ENCODE data around the gene SMARCA2.

Gene SMARCA2

GRCh38 chr9:1989500-1989899, 25.6 kb upstream of the SMARCA2 start:
- H3K4me3 ChIP-seq (ENCODE audit: low read depth in 1 of 2, low read length in 2 of 2), result no peak overlapping the region
- no peaks in the 10 kb centered on the region for H3K4me1 ChIP-seq (ENCODE audit: insufficient read depth, low read length)
- no peaks in the 10 kb centered on the region for H3K36me3 ChIP-seq (ENCODE audit: insufficient read depth, low read length)
- H3K27ac ChIP-seq (ENCODE audit: low read depth, low read length), result no peak overlapping the region
- H3K27me3 ChIP-seq (ENCODE audit: control insufficient read depth in 1 of 2, insufficient read depth in 2 of 2, low read length in 2 of 2), result no peaks in the 10 kb centered on the region
- no peaks in the 10 kb centered on the region for H3K9me3 ChIP-seq (ENCODE audit: low read length)
- no peak overlapping the region for H3K9ac ChIP-seq (ENCODE audit: low read length)

DNA sequence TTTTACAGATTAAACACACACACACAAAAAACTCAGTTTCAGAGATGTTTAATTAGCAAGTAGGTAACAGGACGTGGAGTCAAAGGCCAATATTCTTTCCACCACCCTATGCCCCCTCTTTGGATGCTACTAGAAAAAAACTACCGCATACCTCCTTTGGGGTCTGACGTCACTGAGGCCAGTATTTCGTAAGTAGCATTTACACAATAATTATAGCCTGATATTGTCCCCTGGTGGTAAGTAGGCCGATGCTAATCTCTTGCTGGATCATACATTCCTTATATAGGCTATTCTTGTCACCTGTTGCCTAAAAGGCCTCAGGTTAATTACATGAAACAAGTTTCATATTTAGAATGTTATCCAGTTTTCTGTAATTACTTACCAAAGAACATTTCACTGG, 21.0 kb upstream of the SMARCA2 start:
- no peak overlapping the region for H3K27ac ChIP-seq (ENCODE audit: low read depth, low read length)
- H3K4me3 ChIP-seq (ENCODE audit: low read depth in 1 of 2, low read length in 2 of 2), result no peak overlapping the region
- no peaks in the 10 kb centered on the region for H3K36me3 ChIP-seq (ENCODE audit: insufficient read depth, low read length)
- H3K27me3 ChIP-seq (ENCODE audit: control insufficient read depth in 1 of 2, insufficient read depth in 2 of 2, low read length in 2 of 2), result no peaks in the 10 kb centered on the region
- H3K4me1 ChIP-seq (ENCODE audit: insufficient read depth, low read length), result no peaks in the 10 kb centered on the region
- H3K9ac ChIP-seq (ENCODE audit: low read length), result no peak overlapping the region
- no peaks in the 10 kb centered on the region for H3K9me3 ChIP-seq (ENCODE audit: low read length)

- Histone ChIP-seq H3K27me3 (ENCODE audit: control insufficient read depth in 1 of 2, insufficient read depth in 2 of 2, low read length in 2 of 2) (no peaks in the 10 kb centered on the region), H3K36me3 (ENCODE audit: insufficient read depth, low read length) (no peaks in the 10 kb centered on the region), H3K9ac (ENCODE audit: low read length) (no peak overlapping the region), H3K4me1 (ENCODE audit: insufficient read depth, low read length) (no peaks in the 10 kb centered on the region), H3K4me3 (ENCODE audit: low read depth in 1 of 2, low read length in 2 of 2) (no peak overlapping the region), H3K9me3 (ENCODE audit: low read length) (no peaks in the 10 kb centered on the region), H3K27ac (ENCODE audit: low read depth, low read length) (no peak overlapping the region)
Measured at GRCh38 chr9:1995084-1995483, 20.1 kb upstream of the SMARCA2 start.

GRCh38 chr9:1996156-1996555, 19.0 kb upstream of the SMARCA2 start:
- Histone ChIP-seq H3K9ac (ENCODE audit: low read length) (no peak overlapping the region), H3K27ac (ENCODE audit: low read depth, low read length) (no peak overlapping the region), H3K27me3 (ENCODE audit: control insufficient read depth in 1 of 2, insufficient read depth in 2 of 2, low read length in 2 of 2) (no peaks in the 10 kb centered on the region), H3K9me3 (ENCODE audit: low read length) (no peaks in the 10 kb centered on the region), H3K4me3 (ENCODE audit: low read depth in 1 of 2, low read length in 2 of 2) (no peak overlapping the region), H3K36me3 (ENCODE audit: insufficient read depth, low read length) (no peaks in the 10 kb centered on the region), H3K4me1 (ENCODE audit: insufficient read depth, low read length) (no peaks in the 10 kb centered on the region)

DNA sequence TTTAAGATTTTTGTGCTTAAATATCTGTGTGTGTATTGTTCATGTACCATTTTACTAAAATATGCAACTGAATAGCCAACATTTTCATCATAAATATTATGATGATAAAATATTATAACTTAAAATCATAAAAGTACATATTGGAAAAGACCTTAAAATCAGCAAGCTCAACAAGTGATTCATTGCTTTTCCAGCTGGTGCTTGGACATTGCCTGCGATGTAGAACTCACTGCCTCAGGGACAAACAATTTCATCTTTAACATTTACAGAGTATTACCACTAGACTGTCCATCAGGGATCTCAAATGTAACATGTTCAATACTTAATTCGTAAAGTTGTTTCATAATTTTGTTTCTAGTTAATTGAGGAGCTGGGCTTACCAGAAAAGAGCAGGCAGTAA, 17.5 kb upstream of the SMARCA2 start:
- Histone ChIP-seq H3K27me3 (ENCODE audit: control insufficient read depth in 1 of 2, insufficient read depth in 2 of 2, low read length in 2 of 2) (no peaks in the 10 kb centered on the region), H3K36me3 (ENCODE audit: insufficient read depth, low read length) (no peaks in the 10 kb centered on the region), H3K4me3 (ENCODE audit: low read depth in 1 of 2, low read length in 2 of 2) (no peak overlapping the region), H3K4me1 (ENCODE audit: insufficient read depth, low read length) (no peaks in the 10 kb centered on the region), H3K9ac (ENCODE audit: low read length) (no peak overlapping the region), H3K27ac (ENCODE audit: low read depth, low read length) (no peak overlapping the region), H3K9me3 (ENCODE audit: low read length) (no peaks in the 10 kb centered on the region)

DNA sequence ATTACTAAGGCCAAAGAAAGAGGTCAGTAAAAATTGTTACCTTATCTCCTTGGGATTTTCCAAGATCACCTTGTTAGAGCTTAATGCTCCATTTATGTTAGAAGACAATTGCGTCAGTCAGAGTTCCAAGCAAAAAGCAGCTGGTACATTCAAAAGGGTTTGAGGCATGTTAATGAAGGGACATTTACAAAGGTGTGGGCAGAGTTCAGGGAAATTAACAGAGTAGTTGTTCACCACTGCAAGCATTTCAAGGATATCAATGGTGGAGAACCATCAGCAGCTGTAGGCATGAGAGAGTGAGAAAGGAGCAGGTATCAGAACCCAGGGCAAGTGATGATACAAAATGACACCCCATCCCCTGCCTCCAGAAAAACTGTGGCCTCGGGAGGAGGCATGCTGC, 17.0 kb upstream of the SMARCA2 start:
- Histone ChIP-seq H3K9ac (ENCODE audit: low read length) (no peak overlapping the region), H3K4me1 (ENCODE audit: insufficient read depth, low read length) (no peaks in the 10 kb centered on the region), H3K36me3 (ENCODE audit: insufficient read depth, low read length) (no peaks in the 10 kb centered on the region), H3K9me3 (ENCODE audit: low read length) (no peaks in the 10 kb centered on the region), H3K27ac (ENCODE audit: low read depth, low read length) (no peak overlapping the region), H3K4me3 (ENCODE audit: low read depth in 1 of 2, low read length in 2 of 2) (no peak overlapping the region), H3K27me3 (ENCODE audit: control insufficient read depth in 1 of 2, insufficient read depth in 2 of 2, low read length in 2 of 2) (no peaks in the 10 kb centered on the region)

DNA sequence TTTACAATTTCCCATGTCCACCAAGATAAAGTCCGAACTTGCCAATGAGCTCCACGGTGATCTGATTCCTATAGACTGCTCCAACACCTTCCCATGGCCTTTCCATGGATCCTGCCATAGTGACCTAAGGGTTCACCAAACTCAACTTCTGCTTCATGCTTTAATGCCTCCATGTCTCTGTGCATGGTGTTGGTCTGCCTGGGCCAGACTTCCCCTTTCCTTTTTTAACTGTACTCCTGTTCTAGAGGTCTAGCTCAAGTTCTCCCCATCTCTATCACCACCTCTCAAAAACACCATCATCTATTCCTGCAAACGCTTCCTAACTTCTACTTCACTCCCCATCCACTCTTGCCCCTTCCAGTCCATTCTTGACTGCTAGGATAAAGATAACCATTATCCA, 14.8 kb upstream of the SMARCA2 start:
- no peak overlapping the region for H3K4me3 ChIP-seq (ENCODE audit: low read depth in 1 of 2, low read length in 2 of 2)
- H3K9ac ChIP-seq (ENCODE audit: low read length), result no peak overlapping the region
- H3K9me3 ChIP-seq (ENCODE audit: low read length), result no peaks in the 10 kb centered on the region
- H3K27me3 ChIP-seq (ENCODE audit: control insufficient read depth in 1 of 2, insufficient read depth in 2 of 2, low read length in 2 of 2), result peaks cover 0 to 7% of the 10 kb centered on the region in 2 donors
- no peak overlapping the region for H3K27ac ChIP-seq (ENCODE audit: low read depth, low read length)
- H3K4me1 ChIP-seq (ENCODE audit: insufficient read depth, low read length), result no peaks in the 10 kb centered on the region
- no peaks in the 10 kb centered on the region for H3K36me3 ChIP-seq (ENCODE audit: insufficient read depth, low read length)

DNA sequence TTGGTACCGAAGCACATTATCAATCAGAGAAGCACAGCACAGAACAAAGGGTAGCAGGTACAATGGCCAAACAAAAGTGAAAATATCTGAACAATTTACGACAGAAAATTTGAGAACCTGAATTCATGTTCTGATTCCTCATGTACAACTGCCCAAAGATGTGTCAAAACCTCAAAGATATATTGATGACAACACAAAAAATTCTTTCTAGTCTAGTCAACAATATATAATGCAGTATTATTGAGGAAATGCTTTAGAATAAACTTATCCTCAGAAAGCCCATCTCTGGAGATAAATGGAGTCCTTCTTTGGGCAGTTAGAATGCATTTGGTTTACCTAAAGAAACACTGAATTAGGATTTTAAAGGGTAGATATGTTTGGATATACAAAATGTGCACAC, 6.8 kb upstream of the SMARCA2 start:
- Histone ChIP-seq H3K27me3 (ENCODE audit: control insufficient read depth in 1 of 2, insufficient read depth in 2 of 2, low read length in 2 of 2) (peaks cover 0 to 7% of the 10 kb centered on the region in 2 donors), H3K4me1 (ENCODE audit: insufficient read depth, low read length) (peaks cover under 1% of the 10 kb centered on the region), H3K36me3 (ENCODE audit: insufficient read depth, low read length) (no peaks in the 10 kb centered on the region), H3K9ac (ENCODE audit: low read length) (no peak overlapping the region), H3K27ac (ENCODE audit: low read depth, low read length) (no peak overlapping the region), H3K4me3 (ENCODE audit: low read depth in 1 of 2, low read length in 2 of 2) (no peak overlapping the region), H3K9me3 (ENCODE audit: low read length) (no peaks in the 10 kb centered on the region)

DNA sequence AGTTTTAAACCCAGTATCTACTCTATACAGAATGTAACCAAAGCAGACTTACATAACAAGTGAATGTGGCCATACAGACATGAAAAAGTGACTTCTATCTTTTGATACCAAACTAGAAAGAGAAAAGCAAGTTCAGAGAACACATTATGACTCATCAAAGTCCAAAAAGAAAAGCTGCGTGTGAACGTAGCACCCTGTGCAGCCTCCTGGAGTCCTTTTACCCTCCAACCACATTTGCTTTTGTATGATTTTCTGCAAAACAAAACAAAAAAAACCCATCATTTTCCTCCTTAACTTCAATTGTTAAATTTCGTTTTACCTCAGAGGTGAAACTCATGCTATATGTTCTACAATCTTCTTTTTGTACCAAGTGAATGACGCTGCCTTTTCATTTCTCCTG, 2.8 kb upstream of the SMARCA2 start:
- Histone ChIP-seq H3K4me3 (ENCODE audit: low read depth in 1 of 2, low read length in 2 of 2) (no peak overlapping the region), H3K4me1 (ENCODE audit: insufficient read depth, low read length) (peaks cover 10% of the 10 kb centered on the region), H3K9me3 (ENCODE audit: low read length) (no peaks in the 10 kb centered on the region), H3K9ac (ENCODE audit: low read length) (no peak overlapping the region), H3K36me3 (ENCODE audit: insufficient read depth, low read length) (no peaks in the 10 kb centered on the region), H3K27ac (ENCODE audit: low read depth, low read length) (no peak overlapping the region), H3K27me3 (ENCODE audit: control insufficient read depth in 1 of 2, insufficient read depth in 2 of 2, low read length in 2 of 2) (no peaks in the 10 kb centered on the region)

GRCh38 chr9:2013743-2014475, 1.2 kb upstream of the SMARCA2 start:
- peak overlapping the region; percentile 72 for H3K9ac ChIP-seq (ENCODE audit: low read length)
- no peaks in the 10 kb centered on the region for H3K9me3 ChIP-seq (ENCODE audit: low read length)
- H3K27me3 ChIP-seq (ENCODE audit: control insufficient read depth in 1 of 2, insufficient read depth in 2 of 2, low read length in 2 of 2), result no peaks in the 10 kb centered on the region
- peaks cover 19% of the 10 kb centered on the region for H3K4me1 ChIP-seq (ENCODE audit: insufficient read depth, low read length)
- H3K4me3 ChIP-seq (ENCODE audit: low read depth in 1 of 2, low read length in 2 of 2), result peak overlapping the region; percentile 77 to 88
- no peaks in the 10 kb centered on the region for H3K36me3 ChIP-seq (ENCODE audit: insufficient read depth, low read length)
- peak overlapping the region; percentile 94 for H3K27ac ChIP-seq (ENCODE audit: low read depth, low read length)

GRCh38 chr9:2015581-2016407, 647 bp downstream of the SMARCA2 start:
- H3K9ac ChIP-seq (ENCODE audit: low read length), result peak overlapping the region; percentile 81
- no peaks in the 10 kb centered on the region for H3K36me3 ChIP-seq (ENCODE audit: insufficient read depth, low read length)
- H3K27me3 ChIP-seq (ENCODE audit: control insufficient read depth in 1 of 2, insufficient read depth in 2 of 2, low read length in 2 of 2), result no peaks in the 10 kb centered on the region
- H3K9me3 ChIP-seq (ENCODE audit: low read length), result no peaks in the 10 kb centered on the region
- H3K27ac ChIP-seq (ENCODE audit: low read depth, low read length), result peak overlapping the region; percentile 94
- H3K4me3 ChIP-seq (ENCODE audit: low read depth in 1 of 2, low read length in 2 of 2), result peak overlapping the region; percentile 88
- H3K4me1 ChIP-seq (ENCODE audit: insufficient read depth, low read length), result peaks cover 35% of the 10 kb centered on the region
